Calu3 (cell line): ENCODE measurements around the gene RAB3IP. TPM values are rescaled to one million over a fixed set of nuclear protein-coding genes. Genes with fewer than 3 reads are reported as not detected.
"Not testable (repeated sequence)": the region's sequence is repeated elsewhere in the genome, so short reads cannot be mapped to it uniquely, and the experiment has no call there.

Source experiments
- BruUV-seq: library from RNA; stranded (reverse); fragments of 400-500 nt; replicated peaks from 2 replicates; lab custom pipeline; 2021; lab: Mats Ljungman, UMichigan
- CTCF ChIA-PET: fragments of 300-600 bp; sonication (Branson Sonifier 250); formaldehyde crosslinking; loops from one replicate; lab custom pipeline; 2022; ENCODE audit warnings: antibody characterized with exemption; lab: Charles Lee
- DNase-seq: peaks from one replicate; pipeline ENCODE4 v3.0.0; 2022
- H3K27ac Mint-ChIP-seq: one replicate; pipeline ENCODE4 v1.8.0; 2022; ENCODE audit warnings: mixed read lengths; ENCODE audit not compliant: unreplicated experiment
- H3K27me3 Mint-ChIP-seq: one replicate; pipeline ENCODE4 v1.8.0; 2022; ENCODE audit warnings: mixed read lengths; ENCODE audit not compliant: unreplicated experiment
- H3K36me3 Mint-ChIP-seq: one replicate; pipeline ENCODE4 v1.8.0; 2022; ENCODE audit warnings: mild to moderate bottlenecking, moderate library complexity, mixed read lengths; ENCODE audit not compliant: insufficient read depth, unreplicated experiment
- H3K4me1 Mint-ChIP-seq: one replicate; pipeline ENCODE4 v1.8.0; 2022; ENCODE audit warnings: mild to moderate bottlenecking, low read depth, mixed read lengths; ENCODE audit not compliant: unreplicated experiment
- H3K4me3 Mint-ChIP-seq: one replicate; pipeline ENCODE4 v1.8.0; 2022; ENCODE audit warnings: mild to moderate bottlenecking, low read depth, moderate library complexity, mixed read lengths; ENCODE audit not compliant: unreplicated experiment
- H3K9me3 Mint-ChIP-seq: one replicate; pipeline ENCODE4 v1.8.0; 2022; ENCODE audit warnings: low read depth, mixed read lengths; ENCODE audit not compliant: unreplicated experiment
- intact Hi-C: fragments of 100-400 bp; cut with micrococcal nuclease; formaldehyde crosslinking; loops from one replicate; pipeline ENCODE4 v1.10.0; 2022; ENCODE audit not compliant: unreplicated experiment
- total RNA-seq: library from RNA; stranded (reverse); gene quantifications from 2 replicates; pipeline ENCODE4 v1.2.3, GENCODE V29; 2022
- TF ChIP-seq, protein P1 (sequence below): fragments of 200-600 bp; IDR thresholded peaks from one replicate; pipeline ENCODE4 v1.8.0; 2022; ENCODE audit warnings: antibody characterized with exemption; ENCODE audit not compliant: unreplicated experiment

Gene RAB3IP
- total RNA-seq, 1 experiment from 2014 or later: 101 TPM

GRCh38 chr12:69851976-69852375 lies 113.3 kb downstream of the RAB3IP start:
- Mint-ChIP-seq H3K27me3 (no peaks in the 10 kb centered on the region), H3K4me3 (no peak overlapping the region), H3K4me1 (no peaks in the 10 kb centered on the region), H3K27ac (no peak overlapping the region), H3K36me3 (no peaks in the 10 kb centered on the region), H3K9me3 (peaks cover 2% of the 10 kb centered on the region)
- intact Hi-C loops: no loop called here
- CTCF ChIA-PET: interaction anchor here (0.7 kb wide), 1 partner anchor 33 kb away, joined by 3 read pairs; no protein-coding TSS in a partner anchor
- TF ChIP-seq, protein P1, sequence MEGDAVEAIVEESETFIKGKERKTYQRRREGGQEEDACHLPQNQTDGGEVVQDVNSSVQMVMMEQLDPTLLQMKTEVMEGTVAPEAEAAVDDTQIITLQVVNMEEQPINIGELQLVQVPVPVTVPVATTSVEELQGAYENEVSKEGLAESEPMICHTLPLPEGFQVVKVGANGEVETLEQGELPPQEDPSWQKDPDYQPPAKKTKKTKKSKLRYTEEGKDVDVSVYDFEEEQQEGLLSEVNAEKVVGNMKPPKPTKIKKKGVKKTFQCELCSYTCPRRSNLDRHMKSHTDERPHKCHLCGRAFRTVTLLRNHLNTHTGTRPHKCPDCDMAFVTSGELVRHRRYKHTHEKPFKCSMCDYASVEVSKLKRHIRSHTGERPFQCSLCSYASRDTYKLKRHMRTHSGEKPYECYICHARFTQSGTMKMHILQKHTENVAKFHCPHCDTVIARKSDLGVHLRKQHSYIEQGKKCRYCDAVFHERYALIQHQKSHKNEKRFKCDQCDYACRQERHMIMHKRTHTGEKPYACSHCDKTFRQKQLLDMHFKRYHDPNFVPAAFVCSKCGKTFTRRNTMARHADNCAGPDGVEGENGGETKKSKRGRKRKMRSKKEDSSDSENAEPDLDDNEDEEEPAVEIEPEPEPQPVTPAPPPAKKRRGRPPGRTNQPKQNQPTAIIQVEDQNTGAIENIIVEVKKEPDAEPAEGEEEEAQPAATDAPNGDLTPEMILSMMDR: no peak
- DNase-seq: no peak
- BruUV-seq: no TSS peak

- H3K9me3 Mint-ChIP-seq, H3K36me3 Mint-ChIP-seq, DNase-seq, H3K4me1 Mint-ChIP-seq, H3K27ac Mint-ChIP-seq, CTCF ChIA-PET, intact Hi-C loops, BruUV-seq, H3K27me3 Mint-ChIP-seq, H3K4me3 Mint-ChIP-seq: not testable (repeated sequence)
Observed at GRCh38 chr12:69853176-69853961, 114.7 kb downstream of the RAB3IP start.

DNA sequence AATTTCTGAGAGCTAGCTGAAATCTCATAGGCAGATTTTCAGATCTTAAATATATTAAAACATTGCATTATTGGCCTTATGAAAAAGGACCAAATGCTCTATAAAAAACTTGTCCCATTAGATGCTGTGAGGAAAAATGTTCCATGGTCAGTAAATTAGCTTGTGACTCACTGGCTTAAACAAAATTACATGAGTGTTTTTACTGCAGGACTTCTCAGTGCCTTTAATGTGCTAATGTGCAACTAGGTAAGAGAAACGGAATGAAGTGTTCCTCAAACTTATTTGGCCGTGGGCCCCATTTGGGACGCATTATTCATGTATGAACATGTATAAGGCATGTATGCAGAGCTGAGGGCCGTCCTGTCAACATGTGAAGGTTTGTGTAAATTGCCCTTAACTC lies 128.0 kb downstream of the RAB3IP start:
- Mint-ChIP-seq H3K4me1 (no peaks in the 10 kb centered on the region), H3K27me3 (no peaks in the 10 kb centered on the region), H3K4me3 (no peak overlapping the region), H3K36me3 (no peaks in the 10 kb centered on the region), H3K27ac (no peak overlapping the region), H3K9me3 (no peaks in the 10 kb centered on the region)
- intact Hi-C loops: no loop called here
- BruUV-seq: no TSS peak
- CTCF ChIA-PET: interaction anchor here (0.6 kb wide), 1 partner anchor 167 kb away, joined by 3 read pairs; no protein-coding TSS in a partner anchor
- TF ChIP-seq, protein P1: no peak
- no peak for DNase-seq

- Mint-ChIP-seq H3K4me1 (peaks cover 10% of the 10 kb centered on the region), H3K27ac (no peak overlapping the region), H3K27me3 (no peaks in the 10 kb centered on the region), H3K4me3 (no peak overlapping the region), H3K9me3 (no peaks in the 10 kb centered on the region), H3K36me3 (no peaks in the 10 kb centered on the region)
- no peak for DNase-seq
- BruUV-seq: no TSS peak
- intact Hi-C loops: no loop called here
- CTCF ChIA-PET: no interaction called here
- TF ChIP-seq, protein P1: no peak
Observed at GRCh38 chr12:69868695-69869094, 130.0 kb downstream of the RAB3IP start.

DNA sequence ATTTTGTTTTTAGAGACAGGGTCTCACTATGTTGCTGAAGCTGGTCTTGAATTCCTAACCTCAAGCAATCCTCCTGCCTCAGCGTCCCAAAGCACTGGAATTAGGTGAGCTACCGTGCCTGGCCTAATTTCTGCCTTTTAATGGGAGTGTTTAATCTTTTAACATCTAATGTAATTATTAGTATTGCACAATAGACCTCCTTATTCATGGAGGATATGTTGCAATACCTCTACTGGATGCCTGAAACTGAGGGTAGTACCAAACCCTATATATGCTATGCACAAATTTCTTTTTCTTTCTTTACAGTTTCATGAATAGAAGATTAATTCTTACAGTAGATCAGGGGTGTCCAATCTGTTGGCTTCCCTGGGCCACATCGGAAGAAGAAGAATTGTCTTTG lies 134.1 kb downstream of the RAB3IP start:
- TF ChIP-seq, protein P1: no peak
- CTCF ChIA-PET: interaction anchor here (1.0 kb wide), 1 partner anchor 93 kb away, joined by 3 read pairs; no protein-coding TSS in a partner anchor
- no peak overlapping the region for H3K4me3 Mint-ChIP-seq
- no peaks in the 10 kb centered on the region for H3K36me3 Mint-ChIP-seq
- no peaks in the 10 kb centered on the region for H3K9me3 Mint-ChIP-seq
- BruUV-seq: no TSS peak
- H3K4me1 Mint-ChIP-seq: peaks cover 21% of the 10 kb centered on the region
- intact Hi-C loops: no loop called here
- H3K27ac Mint-ChIP-seq: no peak overlapping the region
- no peak for DNase-seq
- H3K27me3 Mint-ChIP-seq: no peaks in the 10 kb centered on the region
